GM12872 (cell line): ENCODE measurements around the gene SLC22A23.

Experiments used
- TF ChIP-seq, protein P1 (sequence below): IDR thresholded peaks from 3 replicates; pipeline ENCODE4 v1.5.1; 2011; ENCODE audit warnings: low read depth, mild to moderate bottlenecking, low read length, moderate library complexity; ENCODE audit not compliant: insufficient read depth

Gene SLC22A23

GRCh38 chr6:3228771-3229565, 227.9 kb downstream of the SLC22A23 start:
- TF ChIP-seq, protein P1, sequence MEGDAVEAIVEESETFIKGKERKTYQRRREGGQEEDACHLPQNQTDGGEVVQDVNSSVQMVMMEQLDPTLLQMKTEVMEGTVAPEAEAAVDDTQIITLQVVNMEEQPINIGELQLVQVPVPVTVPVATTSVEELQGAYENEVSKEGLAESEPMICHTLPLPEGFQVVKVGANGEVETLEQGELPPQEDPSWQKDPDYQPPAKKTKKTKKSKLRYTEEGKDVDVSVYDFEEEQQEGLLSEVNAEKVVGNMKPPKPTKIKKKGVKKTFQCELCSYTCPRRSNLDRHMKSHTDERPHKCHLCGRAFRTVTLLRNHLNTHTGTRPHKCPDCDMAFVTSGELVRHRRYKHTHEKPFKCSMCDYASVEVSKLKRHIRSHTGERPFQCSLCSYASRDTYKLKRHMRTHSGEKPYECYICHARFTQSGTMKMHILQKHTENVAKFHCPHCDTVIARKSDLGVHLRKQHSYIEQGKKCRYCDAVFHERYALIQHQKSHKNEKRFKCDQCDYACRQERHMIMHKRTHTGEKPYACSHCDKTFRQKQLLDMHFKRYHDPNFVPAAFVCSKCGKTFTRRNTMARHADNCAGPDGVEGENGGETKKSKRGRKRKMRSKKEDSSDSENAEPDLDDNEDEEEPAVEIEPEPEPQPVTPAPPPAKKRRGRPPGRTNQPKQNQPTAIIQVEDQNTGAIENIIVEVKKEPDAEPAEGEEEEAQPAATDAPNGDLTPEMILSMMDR: no peak

DNA sequence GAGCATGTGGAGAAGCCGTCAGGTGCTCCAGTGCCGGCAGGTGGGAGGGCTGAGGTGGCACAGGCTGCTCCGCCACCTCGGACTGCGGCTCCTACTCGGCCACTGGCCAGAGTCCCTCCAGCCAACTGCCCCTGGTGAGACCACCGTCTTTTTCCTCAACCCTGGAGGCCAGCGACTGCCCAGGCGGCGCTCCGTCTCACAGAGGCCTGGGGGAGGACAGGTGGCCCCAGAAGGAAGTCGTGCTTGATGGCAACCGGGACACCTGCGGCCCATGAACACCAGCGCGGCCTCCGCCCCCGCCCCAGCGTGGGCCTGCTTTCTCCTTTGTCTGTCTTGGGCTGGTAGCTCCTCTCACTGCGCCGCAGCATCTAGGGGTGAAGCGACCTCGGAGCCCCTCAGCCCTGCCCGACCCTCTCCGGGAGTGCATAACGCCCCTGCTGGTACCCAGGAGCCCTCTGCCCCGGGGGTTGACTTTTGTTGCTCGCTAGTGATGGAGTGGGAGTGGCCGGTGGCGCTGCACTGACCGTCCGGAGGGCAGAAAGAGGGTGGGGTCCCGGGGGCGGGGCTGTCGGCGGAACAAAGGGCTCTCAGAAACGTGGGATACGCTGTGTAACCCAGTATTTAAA, 228.7 kb downstream of the SLC22A23 start:
- TF ChIP-seq, protein P1: no peak

GRCh38 chr6:3227363-3228045, 229.3 kb downstream of the SLC22A23 start, which contains the start of gene TUBB2B:
TSS of gene TUBB2B (minus strand) at chr6:3227653. CDS start at chr6:3227543, 110 bp downstream.
- TF ChIP-seq, protein P1: no peak

GRCh38 chr6:3226481-3227362, 230.1 kb downstream of the SLC22A23 start:
- TF ChIP-seq, protein P1: no peak

GRCh38 chr6:3226042-3226441, 230.8 kb downstream of the SLC22A23 start:
- TF ChIP-seq, protein P1: no peak

GRCh38 chr6:3222506-3223038, 234.3 kb downstream of the SLC22A23 start:
- TF ChIP-seq, protein P1: no peak

DNA sequence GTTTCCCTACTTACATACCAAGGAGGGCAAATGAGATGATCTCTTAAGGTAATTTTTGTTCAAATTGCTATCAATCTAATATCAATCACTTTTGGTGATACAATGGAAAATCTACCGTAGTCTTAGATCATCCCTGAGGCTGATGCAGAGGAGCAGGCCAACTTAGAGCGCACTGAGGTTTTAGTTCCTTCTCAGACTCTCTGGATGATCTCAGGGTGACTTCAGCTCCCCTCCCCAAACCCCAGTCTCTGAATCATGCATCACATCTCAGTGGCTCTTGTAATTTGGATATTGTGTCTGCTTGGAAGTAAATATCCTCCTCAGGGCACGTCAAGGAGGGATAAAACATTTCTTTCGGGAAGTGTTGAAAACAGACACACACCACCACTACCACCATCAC, 235.3 kb downstream of the SLC22A23 start:
- TF ChIP-seq, protein P1: no peak
